Upper lobe of right lung (tissue), 1 donor: ENCODE measurements around the gene RS1. TPM values are rescaled to one million over a fixed set of nuclear protein-coding genes. Genes with fewer than 3 reads are reported as not detected.

Experiments
- ATAC-seq: fragments of 200-7000 bp; cut with Tn5 transposase; one replicate; pipeline ENCODE4 v1.9.1; 2020; ENCODE audit warnings: mild to moderate bottlenecking, moderate library complexity
- DNase-seq: peaks from one replicate; pipeline ENCODE4 v3.0.0-alpha.2; 2020
- H3K27ac ChIP-seq: fragments of 200-600 bp; one replicate; pipeline ENCODE4 v1.8.0; 2022
- H3K27me3 ChIP-seq: fragments of 200-600 bp; one replicate; pipeline ENCODE4 v1.8.0; 2022; ENCODE audit warnings: mild to moderate bottlenecking
- H3K36me3 ChIP-seq: fragments of 200-600 bp; one replicate; pipeline ENCODE4 v1.8.0; 2022
- H3K4me1 ChIP-seq: fragments of 200-600 bp; one replicate; pipeline ENCODE4 v1.8.0; 2022
- H3K4me3 ChIP-seq: fragments of 200-600 bp; one replicate; pipeline ENCODE4 v1.8.0; 2022; ENCODE audit warnings: mild to moderate bottlenecking
- H3K9me3 ChIP-seq: fragments of 200-600 bp; one replicate; pipeline ENCODE4 v1.8.0; 2022
- CTCF ChIP-seq: fragments of 200-600 bp; IDR thresholded peaks from one replicate; pipeline ENCODE4 v1.8.0; 2022; ENCODE audit warnings: antibody characterized with exemption
- intact Hi-C: fragments of 100-400 bp; cut with DNase I; formaldehyde crosslinking; loops from one replicate; pipeline ENCODE4 v1.11.0; 2022
- total RNA-seq: library from RNA; stranded (reverse); fragmentation: NEBNext Ultra II Directional; extraction: Animal tissue kit (Norgen Biotek cat#: 25700); gene quantifications from one replicate; pipeline ENCODE4 v1.2.1, GENCODE V29; 2021
- donor health status: DM: no; HTN: yes; CAD: no; lungs with severe emphysema.

Gene RS1
- total RNA-seq, 1 donor from 2014 or later = 4.7 TPM

DNA sequence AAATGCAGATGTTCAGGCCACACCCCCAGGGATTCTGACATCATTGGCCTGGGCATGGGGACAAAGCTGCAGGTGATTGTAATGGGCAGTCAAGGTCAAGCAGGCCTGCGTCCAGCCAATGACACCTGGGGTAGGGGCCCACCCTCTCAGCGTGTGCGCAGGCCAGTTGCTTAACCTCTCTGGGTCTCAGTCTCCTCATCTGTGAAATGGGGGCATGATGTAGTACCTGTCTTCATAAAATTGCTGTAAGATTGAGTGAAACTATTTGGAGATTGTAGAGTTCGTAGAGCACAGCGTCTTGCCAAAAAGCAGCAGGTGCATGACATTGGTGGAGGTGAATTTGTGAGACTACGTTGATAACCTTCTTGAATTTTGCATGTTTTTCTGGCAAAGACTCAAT lies 21.2 kb downstream of the RS1 start:
- intact Hi-C loops = no loop called here
- H3K27ac ChIP-seq = peak overlapping the region; percentile 47
- no peaks in the 10 kb centered on the region for H3K27me3 ChIP-seq

DNA sequence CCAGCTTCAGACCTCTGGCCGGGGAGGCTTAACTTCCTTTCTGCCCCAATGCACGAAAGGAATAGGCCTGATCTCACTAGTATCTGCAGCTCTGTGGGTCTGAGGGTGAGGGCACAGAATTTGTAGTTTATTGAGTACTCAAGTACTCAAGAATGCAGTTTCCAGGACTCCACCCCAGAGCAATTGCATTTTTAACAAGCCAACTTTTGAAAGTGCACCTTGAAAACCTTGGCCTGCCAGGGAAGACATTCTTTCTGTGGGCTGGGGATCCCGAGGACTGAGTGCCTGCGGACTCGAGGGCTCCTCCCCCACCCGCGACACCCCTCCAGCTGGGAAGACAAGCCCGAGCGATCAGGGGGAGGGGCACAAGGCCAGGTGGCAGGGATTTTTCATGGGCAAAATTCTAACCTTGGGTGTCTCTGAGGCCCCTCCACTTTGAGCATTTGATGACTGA lies 22.4 kb downstream of the RS1 start:
- intact Hi-C loops = no loop called here
- Histone ChIP-seq H3K27ac (peak overlapping the region; percentile 47), H3K9me3 (no peaks in the 10 kb centered on the region), H3K4me3 (no peak overlapping the region), H3K27me3 (no peaks in the 10 kb centered on the region), H3K36me3 (no peaks in the 10 kb centered on the region), H3K4me1 (no peaks in the 10 kb centered on the region)
- TF ChIP-seq CTCF = no peak
- ATAC-seq = peak; percentile 89
- peak; percentile 72 for DNase-seq

More for the DNA sequence above, 21.2 kb downstream of the RS1 start:
- H3K4me3 ChIP-seq = no peak overlapping the region
- no peak for DNase-seq
- H3K9me3 ChIP-seq = no peaks in the 10 kb centered on the region
- no peak for TF ChIP-seq CTCF
- ATAC-seq = no peak
- H3K36me3 ChIP-seq = no peaks in the 10 kb centered on the region
- no peaks in the 10 kb centered on the region for H3K4me1 ChIP-seq

DNA sequence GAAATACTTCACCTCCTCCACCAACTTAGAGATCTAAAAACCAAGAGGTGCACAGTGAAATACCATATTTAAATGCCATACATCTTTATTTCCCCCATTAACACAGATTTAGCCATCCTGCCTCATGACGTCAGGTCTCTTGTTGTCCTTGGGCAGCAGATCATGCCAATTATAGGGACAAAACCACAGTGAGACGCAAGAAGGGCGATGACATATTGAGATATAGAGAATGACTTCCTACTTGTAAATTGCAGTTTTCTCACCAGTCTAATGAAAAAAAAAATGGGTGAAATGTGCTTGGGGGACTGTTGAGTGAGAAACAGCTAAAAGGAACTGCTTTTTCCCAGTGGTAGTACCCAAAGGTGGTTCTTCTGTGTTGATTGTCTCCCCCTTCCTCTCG lies 24.3 kb downstream of the RS1 start:
- no peak for TF ChIP-seq CTCF
- ATAC-seq = no peak
- H3K4me1 ChIP-seq = no peaks in the 10 kb centered on the region
- intact Hi-C loops = no loop called here
- no peak overlapping the region for H3K4me3 ChIP-seq
- no peak for DNase-seq
- no peak overlapping the region for H3K27ac ChIP-seq
- no peaks in the 10 kb centered on the region for H3K9me3 ChIP-seq
- H3K27me3 ChIP-seq = no peaks in the 10 kb centered on the region
- H3K36me3 ChIP-seq = no peaks in the 10 kb centered on the region

DNA sequence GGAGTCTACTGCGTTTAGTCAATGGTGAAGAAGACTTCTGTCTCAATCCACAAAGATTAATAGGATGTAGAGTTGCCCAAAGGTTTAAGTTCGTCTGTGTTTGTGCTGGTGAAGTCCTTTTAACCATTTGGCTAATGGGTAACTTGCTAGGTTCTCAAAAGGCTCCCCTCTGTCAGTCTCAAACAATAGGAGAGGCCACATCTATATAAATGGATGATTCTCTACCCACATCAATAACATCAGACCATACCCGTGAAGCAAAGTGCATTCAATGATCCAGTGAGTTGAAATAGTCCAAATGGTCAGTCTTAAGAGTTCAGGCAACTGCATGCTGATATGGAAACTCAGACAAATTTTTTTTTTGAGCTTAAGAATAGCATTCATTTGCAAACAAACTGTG lies 28.1 kb downstream of the RS1 start:
- no peak overlapping the region for H3K27ac ChIP-seq
- no peaks in the 10 kb centered on the region for H3K27me3 ChIP-seq
- no peak for DNase-seq
- H3K36me3 ChIP-seq = no peaks in the 10 kb centered on the region
- intact Hi-C loops = no loop called here
- H3K4me3 ChIP-seq = no peak overlapping the region
- no peak for TF ChIP-seq CTCF
- no peaks in the 10 kb centered on the region for H3K9me3 ChIP-seq
- no peaks in the 10 kb centered on the region for H3K4me1 ChIP-seq
- ATAC-seq = no peak

- DNase-seq = peak; percentile 67
- ATAC-seq = peak; percentile 90
- H3K9me3 ChIP-seq = no peaks in the 10 kb centered on the region
- H3K27me3 ChIP-seq = no peaks in the 10 kb centered on the region
- intact Hi-C loops = no loop called here
- H3K36me3 ChIP-seq = no peaks in the 10 kb centered on the region
- TF ChIP-seq CTCF = no peak
- no peak overlapping the region for H3K4me3 ChIP-seq
- H3K4me1 ChIP-seq = no peaks in the 10 kb centered on the region
- H3K27ac ChIP-seq = no peak overlapping the region
Observed at GRCh38 chrX:18643243-18643642, 28.7 kb downstream of the RS1 start.

DNA sequence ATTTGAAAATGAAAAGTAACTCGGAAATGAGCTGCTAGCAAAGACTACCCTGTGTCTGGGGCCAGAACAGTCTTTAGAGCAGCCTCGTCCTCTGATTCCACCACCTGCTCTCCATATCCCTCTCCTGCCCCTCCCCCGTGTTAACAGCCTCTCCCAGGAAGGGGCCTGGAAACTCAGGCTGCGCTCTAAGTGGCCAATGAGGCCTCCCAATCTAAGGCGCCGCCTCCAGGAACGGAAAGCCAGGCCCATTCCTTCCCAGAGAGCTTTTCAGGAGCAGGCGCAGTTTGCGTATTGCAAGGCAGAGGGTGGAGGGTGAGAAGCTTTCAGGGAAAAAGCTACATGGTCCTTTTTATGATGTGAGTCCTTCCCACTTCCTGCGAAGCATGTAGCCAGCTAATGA lies 31.2 kb downstream of the RS1 start:
- Histone ChIP-seq H3K4me3 (no peak overlapping the region), H3K9me3 (no peaks in the 10 kb centered on the region), H3K36me3 (no peaks in the 10 kb centered on the region), H3K27ac (no peak overlapping the region), H3K27me3 (no peaks in the 10 kb centered on the region), H3K4me1 (no peaks in the 10 kb centered on the region)
- no peak for TF ChIP-seq CTCF
- no peak for ATAC-seq
- intact Hi-C loops = no loop called here
- no peak for DNase-seq
